GM12878 (cell line): ENCODE results near the gene CHCHD6. TPM values are rescaled to one million over a fixed set of nuclear protein-coding genes. Genes with fewer than 3 reads are reported as not detected.

ENCODE experiments used
- ATAC-seq: fragments of 200-7000 bp; cut with Tn5 transposase; 3 replicates; pipeline ENCODE4 v1.9.1; 2020; ENCODE audit warnings: mild to moderate bottlenecking, moderate library complexity
- BruUV-seq: library from RNA; stranded (reverse); fragments of 400-500 nt; replicated peaks from 2 replicates; lab custom pipeline; 2021; lab: Mats Ljungman, UMichigan
- CTCF ChIA-PET: fragments of 300-600 bp; sonication (Branson Sonifier 250); formaldehyde crosslinking; extraction: SDS; loops from one replicate; lab custom pipeline; 2021; ENCODE audit warnings: inconsistent platforms; lab: Yijun Ruan, JAX
- POLR2A ChIA-PET: fragments of 350-600 bp; formaldehyde crosslinking; extraction: SDS; loops from one replicate; lab custom pipeline; 2021; ENCODE audit warnings: inconsistent platforms; lab: Charles Lee
- RAD21 ChIA-PET: fragments of 300-600 bp; sonication (Branson Sonifier 250); formaldehyde crosslinking; loops from one replicate; lab custom pipeline; 2023; ENCODE audit warnings: antibody characterized with exemption; ENCODE audit not compliant: unreplicated experiment; lab: Charles Lee
- SMC1A ChIA-PET: fragments of 300-600 bp; sonication (Branson Sonifier 250); formaldehyde crosslinking; loops from one replicate; lab custom pipeline; 2023; ENCODE audit not compliant: unreplicated experiment, uncharacterized antibody; lab: Charles Lee
- DNase-seq: peaks from one replicate; pipeline ENCODE4 v3.0.0-alpha.2; 2011; ENCODE audit warnings: low read depth, low spot score
- FAIRE-seq: peaks from 3 replicates; lab custom pipeline; 2011; peaks lifted over from hg19 to GRCh38; lab: Jason Lieb, UNC
- H2AFZ ChIP-seq: 2 replicates; pipeline ENCODE4 v1.6.0; 2011; ENCODE audit warnings: low read depth, low read length, control low read depth; ENCODE audit not compliant: control insufficient read depth
- H3K27ac ChIP-seq: 2 replicates; pipeline ENCODE4 v1.5.1; 2011; ENCODE audit warnings: control low read depth; ENCODE audit not compliant: control insufficient read depth, insufficient read depth
- H3K27me3 ChIP-seq, 2 experiments: replicated peaks in 1 of 2; 2 replicates each; pipeline versions ENCODE4 v1.6.0 to v1.6.1; 2011; ENCODE audit warnings: low read length in 1 of 2; ENCODE audit not compliant: control insufficient read depth in 2 of 2, insufficient read depth in 2 of 2
- H3K36me3 ChIP-seq, 2 experiments: 2 replicates each; pipeline ENCODE4 v1.5.1; 2011; ENCODE audit warnings: low read length in 1 of 2; ENCODE audit not compliant: control insufficient read depth in 2 of 2, insufficient read depth in 2 of 2
- H3K4me1 ChIP-seq: 2 replicates; pipeline ENCODE4 v1.6.1; 2011; ENCODE audit warnings: mild to moderate bottlenecking, low read length, moderate library complexity, mixed read lengths; ENCODE audit not compliant: control insufficient read depth, insufficient read depth
- H3K4me2 ChIP-seq: 2 replicates; pipeline ENCODE4 v1.6.0; 2011; ENCODE audit warnings: control low read depth; ENCODE audit not compliant: control insufficient read depth, insufficient read depth
- H3K4me3 ChIP-seq: fragments of 200-600 bp; sonication (generic); 2 replicates; pipeline ENCODE4 v1.5.1; 2016
- H3K79me2 ChIP-seq: 2 replicates; pipeline ENCODE4 v1.6.0; 2011; ENCODE audit warnings: low read length; ENCODE audit not compliant: control insufficient read depth, insufficient read depth
- H3K9ac ChIP-seq: 2 replicates; pipeline ENCODE4 v1.8.0; 2011; ENCODE audit warnings: low read length, control low read depth, mixed read lengths; ENCODE audit not compliant: control insufficient read depth, insufficient read depth
- H3K9me3 ChIP-seq: replicated peaks from 3 replicates; pipeline ENCODE4 v1.5.1; 2011; ENCODE audit warnings: mild to moderate bottlenecking, low read length; ENCODE audit not compliant: control insufficient read depth, insufficient read depth
- H4K20me1 ChIP-seq: 2 replicates; pipeline ENCODE4 v1.6.0; 2011; ENCODE audit not compliant: control insufficient read depth, insufficient read depth
- BCL11A ChIP-seq: IDR thresholded peaks from 2 replicates; pipeline ENCODE4 v1.6.1; 2011; ENCODE audit warnings: low read depth, low read length
- HCFC1 ChIP-seq: fragments of 150-350 bp; IDR thresholded peaks from 2 replicates; pipeline ENCODE4 v1.6.1; 2014; ENCODE audit warnings: low read length
- KAT2A ChIP-seq: conservative IDR thresholded peaks from 2 replicates; pipeline ENCODE4 v1.6.1; 2011; ENCODE audit warnings: low read depth, low read length; ENCODE audit not compliant: control insufficient read depth
- NFYA ChIP-seq: IDR thresholded peaks from 2 replicates; pipeline ENCODE4 v1.6.1; 2011; ENCODE audit warnings: low read depth, mild to moderate bottlenecking, low read length, improper control_type of control experiment, borderline replicate concordance
- POLR2A ChIP-seq: IDR thresholded peaks from 2 replicates; pipeline ENCODE4 v1.6.1; 2011; ENCODE audit warnings: low read depth, mild to moderate bottlenecking, low read length
- POLR2AphosphoS5 ChIP-seq: IDR thresholded peaks from 2 replicates; pipeline ENCODE4 v1.6.1; 2011; ENCODE audit warnings: mild to moderate bottlenecking, low read length, inconsistent platforms
- POU2F2 ChIP-seq: IDR thresholded peaks from 3 replicates; pipeline ENCODE4 v1.6.1; 2011; ENCODE audit warnings: low read depth, mild to moderate bottlenecking, low read length, borderline replicate concordance
- RBBP5 ChIP-seq: fragments of 200-600 bp; sonication (generic); conservative IDR thresholded peaks from 2 replicates; pipeline ENCODE4 v1.6.1; 2016
- RFX5 ChIP-seq: IDR thresholded peaks from 2 replicates; pipeline ENCODE4 v1.6.1; 2011; ENCODE audit warnings: low read depth, low read length, improper control_type of control experiment
- SMAD5 ChIP-seq: IDR thresholded peaks from 2 replicates; pipeline ENCODE4 v1.6.1; 2016; ENCODE audit warnings: antibody characterized with exemption, low read depth
- SREBF1 ChIP-seq: IDR thresholded peaks from 2 replicates; pipeline ENCODE4 v1.6.1; 2012; ENCODE audit warnings: mild to moderate bottlenecking, low read length
- SUZ12 ChIP-seq: fragments of 200-600 bp; sonication (generic); IDR thresholded peaks from one replicate; pipeline ENCODE4 v1.6.1; 2018; ENCODE audit warnings: antibody characterized with exemption, mild to moderate bottlenecking; ENCODE audit not compliant: unreplicated experiment
- ZNF622 ChIP-seq: fragments of 450-650 bp; IDR thresholded peaks from 2 replicates; pipeline ENCODE4 v1.6.1; 2017; ENCODE audit warnings: mild to moderate bottlenecking, inconsistent platforms
- WGBS: methylation state at CpG from one replicate; pipeline ENCODE4 v1.1.6; 2016; ENCODE audit warnings: low lambda C conversion rate; ENCODE audit not compliant: insufficient replicate concordance, insufficient coverage; ENCODE audit errors: missing lambda C conversion rate; 5-methylcytosine and 5-hydroxymethylcytosine counted together
- in situ Hi-C: fragments of 300-500 bp; cut with MboI; formaldehyde crosslinking; loops from 9 replicates; pipeline ENCODE4 v1.14.3; 2018; ENCODE audit warnings: mixed read lengths
- intact Hi-C: fragments of 100-400 bp; cut with micrococcal nuclease; formaldehyde crosslinking; loops from one replicate; pipeline ENCODE4 v1.14.2; 2022; ENCODE audit not compliant: unreplicated experiment
- polyA plus RNA-seq, 11 experiments: library from polyadenylated mRNA; depleted of rRNA in 4 of 11; unstranded in 6 of 11; stranded (reverse) in 5 of 11; fragments of >200 nt; fragmentation: Nextera tagmentation in 4 of 11; fragmentation: Illumina TruSeq in 1 of 11; extraction: Ambion mirVana in 4 of 11; extraction: Trizol in 1 of 11; gene quantifications; 1 replicate in 1 of 11; 2 replicates in 10 of 11; pipeline versions ENCODE4 v1.2.1 to v1.2.3, GENCODE V29; 2011 to 2016; ENCODE audit warnings: inconsistent platforms in 2 of 11, missing spikeins in 2 of 11, low read depth in 1 of 11
- total RNA-seq, 4 experiments: library from RNA; depleted of rRNA in 3 of 4; stranded (reverse); fragments of >200 nt in 3 of 4; fragmentation: Illumina TruSeq in 1 of 4; extraction: Trizol in 1 of 4; gene quantifications; 2 replicates each; pipeline versions ENCODE4 v1.2.1 to v1.2.3, GENCODE V29; 2013 to 2021
- TF ChIP-seq, protein P1 (sequence below): fragments of 450-650 bp; IDR thresholded peaks from 2 replicates; pipeline ENCODE4 v1.6.1; 2017; ENCODE audit warnings: borderline replicate concordance
- TF ChIP-seq, protein P2 (sequence below): IDR thresholded peaks from 2 replicates; pipeline ENCODE4 v1.6.1; 2011; ENCODE audit warnings: low read depth, low read length, improper control_type of control experiment, borderline replicate concordance
- TF ChIP-seq, protein P3 (sequence below): fragments of 450-650 bp; formaldehyde crosslinking; IDR thresholded peaks from 2 replicates; pipeline ENCODE4 v1.4.0; 2022; ENCODE audit warnings: mild to moderate bottlenecking, moderate library complexity
- TF ChIP-seq, protein P4 (sequence below): IDR thresholded peaks from 2 replicates; pipeline ENCODE4 v1.6.1; 2011; ENCODE audit warnings: borderline replicate concordance, low read depth, mild to moderate bottlenecking, moderate library complexity, low read length; ENCODE audit not compliant: insufficient read depth, poor library complexity, severe bottlenecking

The CHCHD6 gene
- total and polyA plus RNA-seq, 10 of the 15 experiments (the other 5 are each of a cell fraction or from before 2014, with no cell fraction given), result 2.7 to 16.7 (median 12.3) TPM

DNA sequence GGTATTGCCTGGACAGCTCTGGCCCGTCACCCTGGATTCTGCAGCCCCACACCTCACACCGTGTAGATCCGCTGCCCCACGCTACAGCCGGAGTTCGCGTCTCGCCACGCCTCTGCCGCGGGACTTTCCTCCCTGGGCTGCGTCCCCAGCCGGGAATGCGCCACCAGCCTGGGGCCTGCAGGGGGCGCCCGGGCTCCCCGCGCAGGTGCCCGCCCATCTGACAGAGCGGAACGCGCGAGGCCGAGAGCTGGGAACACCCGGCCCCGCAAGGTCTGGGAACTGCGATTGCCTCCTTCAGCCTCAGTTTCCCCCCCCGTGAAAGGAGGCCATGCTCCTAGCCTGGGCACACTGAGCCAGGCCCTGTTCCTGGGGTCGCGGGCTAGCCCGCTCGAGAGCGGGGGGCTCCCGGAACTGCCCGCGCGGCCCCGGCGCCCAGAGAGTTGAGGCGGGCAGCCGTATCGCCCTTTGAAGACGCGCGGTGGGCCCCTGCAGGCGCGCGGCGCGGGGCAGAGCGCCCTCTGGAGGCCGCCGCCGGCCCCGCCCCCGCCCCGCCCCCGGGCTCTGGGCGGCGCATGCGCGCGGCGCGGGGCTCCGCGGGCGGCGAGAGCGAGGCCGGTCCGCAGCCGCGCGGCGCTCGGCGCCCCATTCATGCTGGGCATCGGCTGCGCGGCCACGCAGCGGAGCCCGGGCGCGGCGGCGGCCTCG is 278.6 kb downstream of the CHCHD6 start, which contains the start of gene PLXNA1:
PLXNA1 (plus strand) TSS at position 645 of the 705 bp plus-strand sequence. CDS start 5,479 bp downstream, outside the sequence.
- no peaks in the 10 kb centered on the region; the same call in none of the 2 replicates for H3K79me2 ChIP-seq
- intact Hi-C loops (loop anchor here (1.0 to 10.0 kb wide), 7 partner anchors 20 to 562 kb away; no protein-coding TSS in a partner anchor), in situ Hi-C loops (no loop called here)
- no TSS peak for BruUV-seq
- H3K9me3 ChIP-seq, result no peaks in the 10 kb centered on the region; the same call in 2 of the 3 replicates
- H3K9ac ChIP-seq, result peak within 1 kb of the TSS; percentile 57
- DNase-seq (peak; percentile 44), FAIRE-seq (no peak), ATAC-seq (peak; percentile 83)
- ChIA-PET RAD21 (interaction anchor here (1.0 to 3.7 kb wide), 4 partner anchors 45 to 235 kb away, joined by 3 to 36 read pairs (median 4); no protein-coding TSS in a partner anchor), SMC1A (interaction anchor here (0.8 to 1.0 kb wide), 3 partner anchors 20 to 230 kb away, joined by 3 to 6 read pairs (median 3); no protein-coding TSS in a partner anchor), CTCF (interaction anchor here (0.6 to 4.5 kb wide), 17 partner anchors 9 to 280 kb away, joined by 3 to 45 read pairs (median 4); no protein-coding TSS in a partner anchor), POLR2A (interaction anchor here (0.6 to 2.0 kb wide), 3 partner anchors 27 to 304 kb away, joined by 3 to 5 read pairs (median 3); no protein-coding TSS in a partner anchor)
- H3K4me1 ChIP-seq, result peaks cover 9% of the 10 kb centered on the region
- WGBS, result under 1% methylated on average over 40 of the region's 89 CpGs
- no peaks in the 10 kb centered on the region for H4K20me1 ChIP-seq
- H2AFZ ChIP-seq, result peak within 1 kb of the TSS; percentile 84
- H3K4me2 ChIP-seq, result peak within 1 kb of the TSS; percentile 98
- H3K27ac ChIP-seq, result peak within 1 kb of the TSS; percentile 67
- H3K4me3 ChIP-seq, result peak within 1 kb of the TSS; percentile 71
- H3K36me3 ChIP-seq, result no peaks in the 10 kb centered on the region
- H3K27me3 ChIP-seq, result no peaks in the 10 kb centered on the region
- TF ChIP-seq RFX5 (no peak), SMAD5 (no peak), SREBF1 (no peak), POLR2A (peak; percentile 69), RBBP5 (no peak), HCFC1 (no peak; the same call in 1 of the 2 replicates), POLR2AphosphoS5 (0 out of 2 replicates have a peak, but pooled peaks have one; percentile 15), BCL11A (no peak), NFYA (no peak), ZNF622 (no peak), SUZ12 (no peak), POU2F2 (0 out of 3 replicates have a peak, but pooled peaks have one; percentile 10), KAT2A (no peak)
- TF ChIP-seq, protein P1, sequence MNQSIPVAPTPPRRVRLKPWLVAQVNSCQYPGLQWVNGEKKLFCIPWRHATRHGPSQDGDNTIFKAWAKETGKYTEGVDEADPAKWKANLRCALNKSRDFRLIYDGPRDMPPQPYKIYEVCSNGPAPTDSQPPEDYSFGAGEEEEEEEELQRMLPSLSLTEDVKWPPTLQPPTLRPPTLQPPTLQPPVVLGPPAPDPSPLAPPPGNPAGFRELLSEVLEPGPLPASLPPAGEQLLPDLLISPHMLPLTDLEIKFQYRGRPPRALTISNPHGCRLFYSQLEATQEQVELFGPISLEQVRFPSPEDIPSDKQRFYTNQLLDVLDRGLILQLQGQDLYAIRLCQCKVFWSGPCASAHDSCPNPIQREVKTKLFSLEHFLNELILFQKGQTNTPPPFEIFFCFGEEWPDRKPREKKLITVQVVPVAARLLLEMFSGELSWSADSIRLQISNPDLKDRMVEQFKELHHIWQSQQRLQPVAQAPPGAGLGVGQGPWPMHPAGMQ, result no peak
- TF ChIP-seq, protein P2, sequence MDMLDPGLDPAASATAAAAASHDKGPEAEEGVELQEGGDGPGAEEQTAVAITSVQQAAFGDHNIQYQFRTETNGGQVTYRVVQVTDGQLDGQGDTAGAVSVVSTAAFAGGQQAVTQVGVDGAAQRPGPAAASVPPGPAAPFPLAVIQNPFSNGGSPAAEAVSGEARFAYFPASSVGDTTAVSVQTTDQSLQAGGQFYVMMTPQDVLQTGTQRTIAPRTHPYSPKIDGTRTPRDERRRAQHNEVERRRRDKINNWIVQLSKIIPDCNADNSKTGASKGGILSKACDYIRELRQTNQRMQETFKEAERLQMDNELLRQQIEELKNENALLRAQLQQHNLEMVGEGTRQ, result no peak
- TF ChIP-seq, protein P3, sequence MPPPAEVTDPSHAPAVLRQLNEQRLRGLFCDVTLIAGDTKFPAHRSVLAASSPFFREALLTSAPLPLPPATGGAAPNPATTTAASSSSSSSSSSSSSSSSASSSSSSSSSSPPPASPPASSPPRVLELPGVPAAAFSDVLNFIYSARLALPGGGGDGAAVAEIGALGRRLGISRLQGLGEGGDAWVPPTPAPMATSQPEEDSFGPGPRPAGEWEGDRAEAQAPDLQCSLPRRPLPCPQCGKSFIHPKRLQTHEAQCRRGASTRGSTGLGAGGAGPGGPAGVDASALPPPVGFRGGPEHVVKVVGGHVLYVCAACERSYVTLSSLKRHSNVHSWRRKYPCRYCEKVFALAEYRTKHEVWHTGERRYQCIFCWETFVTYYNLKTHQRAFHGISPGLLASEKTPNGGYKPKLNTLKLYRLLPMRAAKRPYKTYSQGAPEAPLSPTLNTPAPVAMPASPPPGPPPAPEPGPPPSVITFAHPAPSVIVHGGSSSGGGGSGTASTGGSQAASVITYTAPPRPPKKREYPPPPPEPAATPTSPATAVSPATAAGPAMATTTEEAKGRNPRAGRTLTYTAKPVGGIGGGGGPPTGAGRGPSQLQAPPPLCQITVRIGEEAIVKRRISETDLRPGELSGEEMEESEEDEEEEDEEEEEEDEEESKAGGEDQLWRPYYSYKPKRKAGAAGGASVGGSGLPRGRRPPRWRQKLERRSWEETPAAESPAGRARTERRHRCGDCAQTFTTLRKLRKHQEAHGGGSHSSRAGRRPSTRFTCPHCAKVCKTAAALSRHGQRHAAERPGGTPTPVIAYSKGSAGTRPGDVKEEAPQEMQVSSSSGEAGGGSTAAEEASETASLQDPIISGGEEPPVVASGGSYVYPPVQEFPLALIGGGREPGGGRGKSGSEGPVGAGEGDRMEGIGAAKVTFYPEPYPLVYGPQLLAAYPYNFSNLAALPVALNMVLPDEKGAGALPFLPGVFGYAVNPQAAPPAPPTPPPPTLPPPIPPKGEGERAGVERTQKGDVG (CRISPR knock-in tag), result no peak
- TF ChIP-seq, protein P4, sequence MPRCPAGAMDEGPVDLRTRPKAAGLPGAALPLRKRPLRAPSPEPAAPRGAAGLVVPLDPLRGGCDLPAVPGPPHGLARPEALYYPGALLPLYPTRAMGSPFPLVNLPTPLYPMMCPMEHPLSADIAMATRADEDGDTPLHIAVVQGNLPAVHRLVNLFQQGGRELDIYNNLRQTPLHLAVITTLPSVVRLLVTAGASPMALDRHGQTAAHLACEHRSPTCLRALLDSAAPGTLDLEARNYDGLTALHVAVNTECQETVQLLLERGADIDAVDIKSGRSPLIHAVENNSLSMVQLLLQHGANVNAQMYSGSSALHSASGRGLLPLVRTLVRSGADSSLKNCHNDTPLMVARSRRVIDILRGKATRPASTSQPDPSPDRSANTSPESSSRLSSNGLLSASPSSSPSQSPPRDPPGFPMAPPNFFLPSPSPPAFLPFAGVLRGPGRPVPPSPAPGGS, result no peak
